GM18502 (cell line): ENCODE measurements around the gene TIAL1.
"Not testable (repeated sequence)": the region's sequence is repeated elsewhere in the genome, so short reads cannot be mapped to it uniquely, and the experiment has no call there.

ENCODE experiments used
- ATAC-seq: cut with Tn5 transposase; IDR thresholded peaks from one replicate; pipeline ENCODE4 v1.9.1; 2021; ENCODE audit warnings: mild to moderate bottlenecking; ENCODE audit not compliant: unreplicated experiment, poor library complexity

The TIAL1 gene

DNA sequence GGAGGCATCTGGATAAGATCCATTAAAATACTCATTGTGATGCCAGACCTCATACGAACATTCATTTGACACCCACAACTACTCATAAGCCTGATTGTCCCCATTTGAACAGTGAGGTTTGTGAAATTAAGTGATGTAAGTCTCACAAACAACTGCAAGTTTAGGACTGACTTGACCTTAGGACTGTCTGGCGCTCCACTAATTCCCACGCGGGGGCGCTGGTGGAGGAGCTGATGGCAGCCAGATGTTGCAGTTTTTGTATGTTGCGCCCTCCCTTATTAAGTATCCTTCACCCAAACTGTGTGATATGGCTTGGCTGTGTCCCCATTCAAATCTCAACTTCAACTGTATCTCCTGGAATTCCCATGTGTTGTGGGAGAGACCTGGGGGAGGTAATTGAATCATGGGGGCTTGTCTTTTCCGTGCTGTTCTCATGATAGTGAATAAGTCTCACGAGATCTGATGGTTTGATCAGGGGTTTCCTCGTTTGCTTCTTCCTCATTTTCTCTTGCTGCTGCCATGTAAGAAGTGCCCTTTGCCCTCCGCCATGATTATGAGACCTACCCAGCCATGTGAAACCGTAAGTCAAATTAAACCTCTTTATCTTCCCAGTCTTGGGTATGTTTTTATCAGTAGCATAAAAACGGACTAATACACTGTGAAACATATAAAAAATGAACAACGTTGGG, 20.3 kb upstream of the TIAL1 start:
- ATAC-seq: no peak

DNA sequence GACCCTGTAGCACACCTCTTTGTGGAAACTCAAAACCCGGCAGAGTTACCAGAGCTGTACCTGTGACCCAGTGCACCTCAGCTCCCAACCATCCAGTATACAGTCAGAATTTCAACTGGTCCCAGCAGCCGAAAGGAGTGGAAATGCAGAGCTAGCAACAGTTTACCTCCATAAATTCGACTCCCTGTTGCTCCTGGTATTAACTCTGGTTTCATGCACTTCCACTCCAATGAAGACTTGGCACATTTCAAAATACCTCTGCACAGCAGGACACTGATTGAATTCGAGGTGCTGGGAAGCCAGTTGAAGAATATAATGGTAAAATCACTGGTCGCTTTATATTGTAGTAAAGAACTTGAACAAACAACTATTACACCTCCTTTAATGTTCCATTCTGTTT, 17.9 kb upstream of the TIAL1 start:
- ATAC-seq: no peak

DNA sequence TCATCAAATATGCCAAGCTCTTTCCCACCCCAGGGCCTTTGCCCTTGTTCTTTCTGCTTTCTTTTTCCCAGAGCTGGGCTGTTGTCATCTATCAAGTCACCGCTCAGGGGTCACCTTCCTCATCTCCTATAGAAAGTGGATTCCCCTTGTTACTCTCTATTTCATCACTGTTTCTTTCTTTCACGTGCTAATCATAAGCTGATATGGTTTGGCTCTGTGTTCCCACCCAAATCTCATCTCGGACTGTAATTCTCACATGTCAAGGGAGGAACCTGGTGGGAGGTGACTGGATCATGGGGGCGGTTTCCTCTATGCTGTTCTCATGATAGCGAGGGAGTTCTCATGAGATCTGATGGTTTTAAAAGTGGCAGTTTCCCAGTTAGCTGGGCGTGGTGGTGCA, 17.0 kb upstream of the TIAL1 start:
- no peak for ATAC-seq

DNA sequence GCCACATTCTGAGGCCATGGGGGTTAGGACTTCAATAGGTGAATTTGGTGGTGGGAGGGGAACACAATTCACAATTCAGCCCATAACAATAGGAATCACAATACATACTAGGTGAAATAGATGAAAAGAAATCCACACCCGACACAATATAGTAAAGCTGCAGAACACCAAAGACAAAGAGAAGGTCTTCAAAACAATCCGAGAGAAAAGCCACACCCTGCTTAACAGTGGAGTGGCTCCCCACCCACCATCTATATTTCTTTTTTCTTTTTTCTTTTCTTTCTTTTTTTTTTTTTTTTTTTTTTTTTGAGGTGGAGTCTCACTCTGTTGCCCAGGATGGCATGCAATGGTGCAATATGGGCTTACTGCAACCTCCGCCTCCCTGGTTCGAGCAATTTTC, 14.7 kb upstream of the TIAL1 start:
- ATAC-seq: no peak

DNA sequence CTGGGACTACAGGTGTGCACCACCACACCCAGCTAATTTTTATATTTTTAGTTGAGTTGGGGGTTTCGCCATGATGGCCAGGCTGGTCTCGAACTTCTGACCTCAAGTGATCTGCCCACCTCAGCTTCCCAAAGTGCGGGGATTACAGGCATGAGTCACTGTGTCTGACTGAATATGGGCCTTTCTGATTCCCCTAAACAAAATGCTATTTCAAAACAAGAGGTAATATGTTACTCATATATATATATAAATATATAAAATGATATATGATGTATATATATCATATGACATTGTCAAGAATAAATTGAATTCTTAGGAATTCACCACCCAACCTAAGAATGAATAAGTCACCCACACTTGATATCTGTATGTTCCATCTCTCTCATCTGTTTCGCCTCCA, 12.8 kb upstream of the TIAL1 start:
- ATAC-seq: no peak

DNA sequence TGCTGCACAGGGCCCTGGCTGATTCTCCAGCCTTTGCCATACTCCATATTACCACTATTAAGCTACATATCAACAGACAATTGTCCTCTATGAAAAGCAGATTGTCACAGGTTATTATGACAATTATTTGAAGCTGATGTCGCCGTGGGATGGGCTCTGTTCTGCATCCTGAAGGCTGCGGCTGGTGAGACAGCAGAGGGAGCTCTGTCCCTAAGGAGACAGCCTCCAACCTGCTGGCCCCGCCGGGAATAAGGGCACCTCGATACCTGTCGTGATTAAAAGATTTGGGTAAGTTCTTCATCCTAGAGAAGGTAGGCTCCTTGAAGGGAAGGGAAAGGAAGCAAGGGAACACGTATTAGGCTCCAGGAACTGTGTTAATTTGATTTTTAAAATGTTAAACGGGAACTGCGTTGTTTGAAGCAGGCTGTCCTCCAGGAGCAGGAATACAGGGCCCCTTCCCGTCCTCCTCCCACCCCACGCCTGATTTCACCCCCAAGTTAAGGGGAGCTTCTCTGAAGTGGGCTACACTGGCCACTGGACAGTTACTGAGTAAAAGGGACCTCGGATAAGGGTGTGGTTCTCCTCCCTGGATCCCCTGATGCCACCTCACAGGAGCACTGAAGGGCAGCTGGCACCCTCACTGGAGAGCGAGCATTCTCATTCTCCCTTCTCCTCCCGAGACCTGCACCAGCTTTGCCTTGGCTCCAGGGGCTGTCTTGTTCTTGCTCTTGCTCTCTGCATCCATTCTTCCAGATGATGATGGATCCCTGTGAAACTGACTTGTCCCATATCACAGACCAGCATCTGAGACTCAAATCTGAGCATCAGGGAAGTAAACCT, 11.8 kb upstream of the TIAL1 start:
- no peak for ATAC-seq

DNA sequence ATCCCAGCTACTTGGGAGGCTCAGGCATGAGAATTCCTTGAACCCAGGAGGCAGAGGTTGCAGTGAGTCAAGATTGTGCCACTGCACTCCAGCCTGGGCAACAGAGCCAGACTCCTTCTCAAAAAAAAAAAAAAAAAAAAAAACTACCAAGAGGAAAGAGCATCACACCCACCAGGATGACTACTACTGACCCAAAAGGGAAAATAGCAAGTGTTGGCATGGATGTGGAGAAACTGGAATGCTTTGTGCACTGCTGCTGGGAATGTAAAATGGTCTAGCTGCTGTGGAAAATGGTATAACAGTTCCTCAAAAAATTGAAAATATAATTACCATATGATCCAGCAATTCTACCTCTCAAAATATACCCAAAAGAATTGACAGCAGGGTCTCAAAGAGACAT, 7.7 kb upstream of the TIAL1 start:
- ATAC-seq: no peak

DNA sequence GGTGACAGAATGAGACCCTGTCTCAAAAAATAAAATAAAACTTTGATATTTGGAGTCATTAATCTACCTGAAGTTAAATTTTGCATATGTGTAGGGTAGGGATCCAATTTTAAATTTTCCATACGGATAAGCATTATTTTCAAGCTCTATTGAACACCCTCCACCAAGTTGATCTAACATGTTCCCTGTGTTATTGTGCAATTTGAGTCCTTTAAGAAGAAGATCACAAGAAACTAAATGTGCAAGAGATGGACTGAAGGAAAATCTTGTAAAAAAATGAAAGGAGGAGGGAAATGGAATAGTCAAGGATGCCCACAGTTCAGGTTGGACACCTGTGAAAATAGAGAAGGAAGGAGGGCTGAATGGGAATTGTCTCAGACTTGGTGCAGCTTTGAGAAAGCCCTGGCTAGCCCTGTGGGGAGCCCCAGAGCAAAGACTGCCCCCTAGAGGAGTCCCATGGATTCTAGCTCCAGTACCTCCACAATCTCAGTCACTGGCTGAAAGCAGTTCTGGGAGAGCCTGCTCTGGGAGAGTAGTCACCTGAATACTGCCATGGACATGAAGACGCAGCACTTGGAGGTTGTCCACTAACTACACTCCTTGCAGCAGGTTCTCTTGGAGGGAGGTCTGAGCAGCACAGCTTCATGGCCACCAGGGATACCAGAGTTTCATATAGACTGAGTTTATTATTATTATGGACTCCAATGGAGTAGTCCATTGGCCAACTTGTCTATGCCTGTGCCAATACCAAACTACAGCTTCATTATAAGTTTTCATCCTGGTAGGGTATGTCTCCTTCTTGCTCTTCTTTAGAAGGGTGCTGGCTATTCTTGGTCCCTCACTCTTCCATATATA, 5.7 kb upstream of the TIAL1 start:
- no peak for ATAC-seq

DNA sequence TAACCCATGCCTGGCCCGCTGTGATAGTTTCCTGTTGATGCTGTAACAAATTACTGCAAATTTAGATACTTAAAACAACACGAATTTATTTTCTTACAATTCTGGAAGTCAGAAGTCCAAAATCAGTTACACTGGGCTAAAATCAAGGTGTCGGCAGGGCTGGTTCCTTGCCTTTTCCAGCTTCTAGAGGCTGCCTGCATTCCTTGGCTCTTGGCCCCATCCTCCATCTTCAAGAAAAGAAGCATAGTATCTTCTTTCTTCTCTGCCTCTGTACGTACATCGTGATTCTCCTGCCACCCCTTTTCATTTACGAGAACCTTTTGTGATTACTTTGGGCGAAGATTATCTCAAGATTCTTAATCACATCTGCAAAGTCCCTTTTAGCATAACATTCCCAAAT, 1.6 kb upstream of the TIAL1 start:
- no peak for ATAC-seq

DNA sequence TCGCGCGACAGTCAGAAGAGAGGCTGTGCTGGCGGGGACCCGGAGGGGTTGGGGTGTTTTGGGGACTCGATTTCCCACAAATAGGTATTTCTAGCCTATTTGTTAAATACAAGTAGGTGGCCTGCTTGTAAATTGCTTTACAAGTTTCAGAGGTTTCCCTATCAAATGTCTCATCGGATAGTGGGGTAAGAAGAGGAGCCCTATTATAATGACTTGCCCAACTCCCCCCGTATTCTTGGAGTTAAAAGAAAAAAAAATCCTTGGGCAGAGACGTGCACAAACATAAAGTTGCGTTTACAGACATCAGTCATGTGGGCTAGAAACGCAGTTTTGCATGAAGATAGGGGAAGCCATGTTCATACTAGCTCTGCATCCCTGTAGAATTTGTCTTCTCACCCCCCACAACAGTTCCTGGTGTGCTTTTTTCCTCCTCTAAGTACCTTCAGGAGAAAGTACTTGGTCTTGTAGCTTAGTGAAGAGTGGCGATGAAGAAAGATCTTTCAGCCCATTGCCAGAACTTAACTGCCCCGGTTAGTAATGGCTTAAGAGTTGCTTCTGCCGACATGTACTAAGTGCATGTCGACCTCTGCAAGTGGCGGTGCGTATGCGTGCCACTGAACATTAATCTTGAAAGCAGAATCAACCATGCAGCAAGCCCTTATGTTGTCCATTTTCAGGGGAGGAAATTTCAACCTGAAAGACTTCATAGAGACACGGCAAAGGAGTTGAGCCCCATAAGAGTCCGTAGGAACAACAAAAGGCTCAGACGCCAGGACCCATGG, 832 bp upstream of the TIAL1 start:
- peak; percentile 28 for ATAC-seq

DNA sequence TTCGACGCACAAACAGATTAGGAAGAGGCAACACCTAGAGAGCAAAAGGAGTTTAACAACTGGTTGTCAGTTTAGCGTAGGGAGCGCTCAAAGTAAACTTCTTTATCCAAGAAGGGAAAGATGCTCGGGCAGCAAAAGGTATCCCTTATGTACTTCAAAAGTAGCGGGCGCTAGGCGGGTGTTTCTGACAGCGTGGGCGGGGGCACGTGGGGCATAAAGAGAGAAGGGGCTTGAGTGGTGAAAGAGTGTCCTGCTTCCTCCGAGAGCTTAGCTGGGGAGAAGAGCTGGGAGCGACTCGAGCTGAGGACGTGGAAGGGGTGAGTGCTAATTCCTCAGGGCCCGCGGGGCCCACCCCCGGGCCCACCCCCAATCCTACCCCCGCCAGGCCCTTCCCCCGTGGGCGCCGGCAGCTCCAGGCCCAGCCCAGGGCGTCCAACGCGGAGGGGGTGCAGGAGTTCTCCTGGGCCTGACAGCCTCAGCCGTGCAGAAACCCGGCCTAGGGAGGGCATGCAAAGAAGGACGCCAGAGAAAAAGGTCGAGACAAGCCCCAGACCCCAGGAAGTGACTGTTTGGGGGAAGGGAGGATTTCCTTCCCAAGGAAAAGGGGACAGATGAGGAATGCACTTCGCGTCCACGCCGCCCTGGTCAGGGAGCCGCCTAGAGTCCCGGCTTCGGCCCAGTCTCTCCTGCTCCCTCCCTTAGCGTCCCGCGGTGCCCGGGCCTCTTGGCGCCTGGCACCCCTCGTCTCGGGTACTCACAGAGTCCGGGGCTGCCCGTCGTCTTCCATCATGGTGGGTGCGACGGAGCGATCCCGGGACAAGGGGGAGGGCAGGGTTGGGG, 868 bp downstream of the TIAL1 start:
- ATAC-seq: peak; percentile 3

DNA sequence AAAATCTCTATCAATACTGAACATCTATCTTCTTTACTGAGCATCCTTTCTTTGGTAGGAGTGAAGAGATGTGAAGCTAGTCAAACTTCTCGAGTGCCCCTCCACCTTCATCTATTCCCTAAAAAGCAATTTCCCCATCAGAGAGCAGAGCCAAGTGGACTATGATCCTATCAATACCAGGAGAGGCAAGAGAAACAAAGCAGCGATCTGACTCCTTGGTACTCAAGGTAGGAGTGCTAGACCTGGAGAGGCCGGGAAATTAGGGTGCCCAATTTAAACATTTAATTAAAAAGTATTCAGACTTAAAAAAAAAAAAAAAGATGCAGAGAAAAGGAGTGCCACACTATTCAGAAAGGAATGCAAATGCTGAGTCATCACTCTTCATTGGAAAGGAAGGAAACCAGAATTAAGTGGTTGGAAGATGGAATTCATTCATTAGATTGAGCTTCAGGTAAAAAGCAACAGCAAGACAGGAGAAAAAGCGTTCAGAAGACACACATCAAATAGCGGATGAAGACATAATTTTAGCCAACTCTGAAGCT, 1.6 kb downstream of the TIAL1 start:
- no peak for ATAC-seq

DNA sequence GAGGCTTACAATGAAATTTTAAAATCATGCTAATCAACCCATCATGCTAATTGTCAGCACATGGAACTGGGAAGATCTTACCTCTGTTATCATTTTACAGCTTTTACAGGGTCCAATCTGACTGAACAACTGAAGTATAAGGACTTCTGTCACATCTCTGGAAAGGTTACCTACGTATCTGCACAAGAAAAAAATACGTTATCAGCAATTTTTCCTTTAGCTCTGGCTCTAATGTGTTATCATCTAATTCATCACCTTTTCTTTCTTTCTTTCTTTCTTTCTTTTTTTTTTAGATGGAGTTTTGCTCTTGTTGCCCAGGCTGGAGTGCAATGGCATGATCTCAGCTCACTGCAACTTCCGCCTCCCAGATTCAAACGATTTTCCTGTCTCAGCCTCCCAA, 8.7 kb downstream of the TIAL1 start:
- no peak for ATAC-seq

DNA sequence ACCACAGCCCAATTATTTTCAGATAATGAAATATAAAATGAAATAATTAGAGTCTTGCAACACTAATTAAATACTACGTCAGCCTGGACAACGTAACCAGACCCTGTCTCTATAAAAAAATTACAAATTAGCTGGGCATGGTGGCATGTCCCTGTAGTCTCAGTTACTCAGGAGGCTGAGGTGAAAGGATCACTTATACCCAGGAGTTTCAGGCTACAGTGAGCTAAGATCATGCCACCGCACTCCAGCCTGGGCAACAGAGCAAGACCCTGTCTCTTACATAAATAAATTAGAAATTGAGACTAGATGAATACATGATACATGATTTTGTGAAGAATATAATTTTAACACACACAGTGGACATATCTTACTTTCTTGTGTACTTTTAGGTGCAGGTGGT, 18.4 kb downstream of the TIAL1 start:
- ATAC-seq: no peak

DNA sequence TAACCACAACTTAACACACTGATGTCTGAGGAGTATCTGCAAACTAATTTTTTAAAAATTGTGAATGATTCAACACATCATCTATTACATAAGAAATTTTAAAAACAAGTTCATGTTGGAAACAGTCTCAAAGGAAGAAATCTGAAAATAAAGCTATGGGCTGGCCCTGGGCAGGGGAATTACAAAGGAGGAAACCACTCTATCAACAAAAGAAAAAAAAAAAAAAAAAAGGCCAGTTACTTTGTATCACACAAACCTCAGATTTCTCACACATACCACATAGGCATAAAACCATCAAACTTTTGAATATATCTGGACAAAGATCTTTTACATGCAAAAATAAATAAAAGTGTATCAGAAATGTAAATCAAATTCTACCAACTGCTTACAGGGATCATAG, 20.8 kb downstream of the TIAL1 start:
- no peak for ATAC-seq

DNA sequence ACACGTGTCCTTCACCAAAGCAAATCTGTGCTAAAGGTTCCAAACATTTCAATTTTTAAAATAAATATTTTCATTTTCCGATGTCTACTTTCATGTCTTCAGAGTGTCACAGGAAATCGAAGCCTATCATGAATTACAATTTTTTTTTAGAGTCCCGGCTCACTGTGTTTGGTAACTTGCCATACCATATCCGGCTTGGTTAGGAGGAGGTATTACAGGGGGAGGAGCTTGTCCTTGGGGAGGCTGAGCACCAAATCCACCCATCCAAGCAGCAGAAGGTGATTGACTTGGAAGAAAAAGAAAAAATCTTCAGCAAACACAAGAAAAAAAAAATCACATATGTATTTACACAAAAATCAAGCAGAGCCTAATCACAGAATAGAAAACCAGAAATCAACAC, 21.3 kb downstream of the TIAL1 start:
- no peak for ATAC-seq

DNA sequence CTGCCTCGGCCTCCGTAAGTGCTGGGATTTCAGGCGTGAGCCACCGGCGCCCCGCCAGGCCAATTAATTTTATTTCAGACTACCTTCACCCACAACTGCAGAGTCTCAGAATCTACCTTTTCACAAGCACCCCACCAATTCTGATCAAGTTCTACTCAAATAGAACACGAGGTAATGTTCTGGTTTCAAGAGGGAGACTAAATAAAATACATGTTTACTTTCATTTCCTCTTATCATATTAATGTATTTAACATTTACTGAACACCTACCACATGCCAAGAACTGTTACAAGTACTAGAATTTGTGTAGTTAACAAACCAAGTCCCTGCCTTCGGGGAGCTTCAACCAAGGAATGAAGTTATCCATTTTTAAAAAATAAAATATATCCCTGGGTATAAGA, 28.8 kb downstream of the TIAL1 start:
- ATAC-seq: no peak

DNA sequence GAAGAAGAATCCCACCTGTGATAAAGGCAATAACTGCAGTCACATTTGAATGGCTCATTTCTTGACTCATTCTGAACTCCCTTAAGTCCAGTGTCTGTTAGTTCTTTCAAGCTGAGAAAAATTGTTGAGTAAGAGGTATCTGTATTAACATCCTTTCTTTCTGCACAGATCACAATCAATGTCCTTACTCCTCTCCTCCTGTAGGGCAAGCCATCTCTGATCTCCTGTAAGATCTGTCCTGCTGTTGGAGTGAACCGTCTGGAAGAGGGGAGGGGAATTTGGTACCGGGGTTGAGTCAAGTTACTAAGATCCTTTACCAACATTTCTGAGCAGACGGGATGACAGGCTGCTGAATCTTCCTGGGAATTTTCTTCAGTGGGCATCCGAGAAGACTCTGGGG, 34.7 kb downstream of the TIAL1 start:
- no peak for ATAC-seq

DNA sequence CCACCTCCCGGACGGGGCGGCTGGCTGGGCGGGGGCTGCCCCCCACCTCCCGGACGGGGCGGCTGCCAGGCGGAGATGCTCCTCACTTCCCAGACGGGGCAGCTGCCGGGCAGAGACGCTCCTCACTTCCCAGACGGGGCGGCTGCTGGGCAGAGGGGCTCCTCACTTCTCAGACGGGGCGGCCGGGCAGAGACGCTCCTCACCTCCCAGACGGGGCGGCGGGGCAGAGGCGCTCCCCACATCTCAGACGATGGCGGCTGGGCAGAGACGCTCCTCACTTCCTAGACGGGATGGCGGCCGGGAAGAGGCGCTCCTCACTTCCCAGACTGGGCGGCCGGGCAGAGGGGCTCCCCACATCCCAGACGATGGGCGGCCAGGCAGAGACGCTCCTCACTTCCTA, 37.3 kb downstream of the TIAL1 start:
- not testable (repeated sequence) for ATAC-seq
